DMS153 treated with DMSO at 0.1 percent for 48 hours (cell line): ENCODE results near the gene MRLN.
"Not testable (repeated sequence)": the region's sequence is repeated elsewhere in the genome, so short reads cannot be mapped to it uniquely, and the experiment has no call there.

Experiments
- DNase-seq: peaks from one replicate; lab custom pipeline; 2025; ENCODE audit not compliant: unreplicated experiment; lab: John Stamatoyannopoulos, UW

MRLN gene

GRCh38 chr10:59753267-59753666 lies at the start of gene MRLN:
TSS of gene MRLN (minus strand) at chr10:59753455.
- DNase-seq = no peak

- DNase-seq = no peak
Measured at GRCh38 chr10:59801171-59801570, 47.9 kb upstream of the MRLN start.

GRCh38 chr10:59799421-59799820 lies 46.2 kb upstream of the MRLN start:
- DNase-seq = no peak

- DNase-seq = no peak
Measured at GRCh38 chr10:59793919-59794318, 40.7 kb upstream of the MRLN start.

- no peak for DNase-seq
Measured at GRCh38 chr10:59792812-59793211, 39.6 kb upstream of the MRLN start.

GRCh38 chr10:59791601-59792000 lies 38.3 kb upstream of the MRLN start:
- DNase-seq = no peak

GRCh38 chr10:59790080-59790479 lies 36.8 kb upstream of the MRLN start:
- not testable (repeated sequence) for DNase-seq

GRCh38 chr10:59788914-59789313 lies 35.7 kb upstream of the MRLN start:
- DNase-seq = not testable (repeated sequence)

GRCh38 chr10:59787032-59787431 lies 33.8 kb upstream of the MRLN start:
- not testable (repeated sequence) for DNase-seq

- not testable (repeated sequence) for DNase-seq
Measured at GRCh38 chr10:59785476-59785875, 32.2 kb upstream of the MRLN start.

GRCh38 chr10:59781511-59781910 lies 28.3 kb upstream of the MRLN start:
- no peak for DNase-seq

- no peak for DNase-seq
Measured at GRCh38 chr10:59779756-59780533, 26.7 kb upstream of the MRLN start.

GRCh38 chr10:59774451-59774850 lies 21.2 kb upstream of the MRLN start:
- DNase-seq = no peak

GRCh38 chr10:59773088-59773487 lies 19.8 kb upstream of the MRLN start:
- no peak for DNase-seq

- no peak for DNase-seq
Measured at GRCh38 chr10:59771162-59771807, 18.0 kb upstream of the MRLN start.

- DNase-seq = no peak
Measured at GRCh38 chr10:59770689-59771088, 17.4 kb upstream of the MRLN start.

- DNase-seq = no peak
Measured at GRCh38 chr10:59762505-59762904, 9.2 kb upstream of the MRLN start.

- no peak for DNase-seq
Measured at GRCh38 chr10:59757966-59758365, 4.7 kb upstream of the MRLN start.

- no peak for DNase-seq
Measured at GRCh38 chr10:59754951-59755350, 1.7 kb upstream of the MRLN start.

GRCh38 chr10:59752278-59752940 lies 846 bp downstream of the MRLN start:
- DNase-seq = no peak

- no peak for DNase-seq
Measured at GRCh38 chr10:59750155-59750945, 2.9 kb downstream of the MRLN start.
